ENCODE measurements around the gene AP4B1.

DNA sequence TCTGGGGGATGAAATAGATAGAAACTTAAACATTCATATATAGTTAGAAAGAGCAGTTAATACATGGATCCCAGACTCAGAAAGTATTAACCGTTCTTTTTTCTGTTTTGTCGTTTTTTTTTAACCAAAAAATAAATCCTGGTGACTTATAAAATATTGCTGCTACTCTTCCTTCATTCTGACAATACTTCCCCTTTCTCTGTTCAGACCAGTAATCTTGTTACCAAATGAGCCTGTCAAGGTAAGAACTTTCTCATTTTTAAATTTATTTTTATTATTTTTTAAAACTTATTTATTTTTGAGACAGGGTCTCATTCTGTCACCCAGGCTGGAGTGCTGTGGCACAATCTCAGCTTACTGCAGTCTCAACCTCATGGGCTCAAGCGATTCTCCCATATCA, 46.8 kb downstream of the AP4B1 start:
- TF ChIP-seq, protein P1, sequence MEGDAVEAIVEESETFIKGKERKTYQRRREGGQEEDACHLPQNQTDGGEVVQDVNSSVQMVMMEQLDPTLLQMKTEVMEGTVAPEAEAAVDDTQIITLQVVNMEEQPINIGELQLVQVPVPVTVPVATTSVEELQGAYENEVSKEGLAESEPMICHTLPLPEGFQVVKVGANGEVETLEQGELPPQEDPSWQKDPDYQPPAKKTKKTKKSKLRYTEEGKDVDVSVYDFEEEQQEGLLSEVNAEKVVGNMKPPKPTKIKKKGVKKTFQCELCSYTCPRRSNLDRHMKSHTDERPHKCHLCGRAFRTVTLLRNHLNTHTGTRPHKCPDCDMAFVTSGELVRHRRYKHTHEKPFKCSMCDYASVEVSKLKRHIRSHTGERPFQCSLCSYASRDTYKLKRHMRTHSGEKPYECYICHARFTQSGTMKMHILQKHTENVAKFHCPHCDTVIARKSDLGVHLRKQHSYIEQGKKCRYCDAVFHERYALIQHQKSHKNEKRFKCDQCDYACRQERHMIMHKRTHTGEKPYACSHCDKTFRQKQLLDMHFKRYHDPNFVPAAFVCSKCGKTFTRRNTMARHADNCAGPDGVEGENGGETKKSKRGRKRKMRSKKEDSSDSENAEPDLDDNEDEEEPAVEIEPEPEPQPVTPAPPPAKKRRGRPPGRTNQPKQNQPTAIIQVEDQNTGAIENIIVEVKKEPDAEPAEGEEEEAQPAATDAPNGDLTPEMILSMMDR (IDR thresholded peaks at IDR 0.05; ENCODE audit: borderline replicate concordance, extremely low read depth, low read length, poor library complexity, severe bottlenecking): no peak
- TF ChIP-seq EZH2 (IDR thresholded peaks at IDR 0.05; ENCODE audit: borderline replicate concordance, low read depth, low read length, severe bottlenecking): no peak

Data from DND-41 (cell line).